Measurements from ENCODE around the gene GRWD1.

GRWD1 gene

GRCh38 chr19:48498595-48499311 lies 53.0 kb downstream of the GRWD1 start:
- no peak for DNase-seq

DNA sequence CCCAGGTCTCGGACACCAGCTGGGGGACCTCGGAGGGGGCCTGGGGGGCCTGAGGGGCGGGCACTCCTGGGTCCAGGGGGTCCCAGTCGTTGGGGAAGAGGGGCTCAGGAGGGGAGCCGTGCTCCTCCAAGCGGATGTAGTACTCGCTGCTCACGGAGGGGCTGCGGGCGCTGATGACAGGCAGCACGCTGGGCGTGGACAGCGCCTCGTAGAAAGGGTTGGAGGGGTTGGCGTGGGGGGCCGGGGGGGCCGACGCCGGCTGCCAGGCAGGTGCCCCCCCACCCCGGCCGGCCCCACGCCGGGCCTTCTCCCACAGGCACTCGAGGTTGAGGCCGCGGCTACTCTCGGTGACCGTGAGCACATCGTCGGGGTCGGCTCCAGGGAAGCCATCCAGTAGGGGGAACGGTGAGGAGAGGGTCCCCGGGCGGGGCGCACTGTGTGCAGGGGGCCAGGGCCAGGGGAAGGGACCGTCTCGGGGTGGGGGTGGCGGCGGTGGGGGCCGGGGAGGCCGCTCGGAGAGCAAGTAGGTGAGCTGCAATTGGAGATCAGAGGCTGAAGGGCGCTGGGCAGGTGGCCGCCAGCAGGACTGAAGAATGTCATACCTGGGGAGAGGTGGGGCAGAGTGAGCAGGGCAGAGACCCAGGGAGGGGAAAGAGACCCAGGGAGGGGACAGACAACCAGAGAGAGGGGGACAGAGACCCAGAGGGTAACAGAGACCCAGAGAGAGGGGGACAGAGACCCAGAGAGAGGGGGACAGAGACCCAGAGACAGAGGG lies 53.7 kb downstream of the GRWD1 start:
- DNase-seq, result no peak

GRCh38 chr19:48500830-48501493 lies 55.2 kb downstream of the GRWD1 start:
- no peak for DNase-seq

- DNase-seq, result peak in 2 of 4 experiments; percentile 45 to 61
Observed at GRCh38 chr19:48501494-48502349, 55.9 kb downstream of the GRWD1 start.

DNA sequence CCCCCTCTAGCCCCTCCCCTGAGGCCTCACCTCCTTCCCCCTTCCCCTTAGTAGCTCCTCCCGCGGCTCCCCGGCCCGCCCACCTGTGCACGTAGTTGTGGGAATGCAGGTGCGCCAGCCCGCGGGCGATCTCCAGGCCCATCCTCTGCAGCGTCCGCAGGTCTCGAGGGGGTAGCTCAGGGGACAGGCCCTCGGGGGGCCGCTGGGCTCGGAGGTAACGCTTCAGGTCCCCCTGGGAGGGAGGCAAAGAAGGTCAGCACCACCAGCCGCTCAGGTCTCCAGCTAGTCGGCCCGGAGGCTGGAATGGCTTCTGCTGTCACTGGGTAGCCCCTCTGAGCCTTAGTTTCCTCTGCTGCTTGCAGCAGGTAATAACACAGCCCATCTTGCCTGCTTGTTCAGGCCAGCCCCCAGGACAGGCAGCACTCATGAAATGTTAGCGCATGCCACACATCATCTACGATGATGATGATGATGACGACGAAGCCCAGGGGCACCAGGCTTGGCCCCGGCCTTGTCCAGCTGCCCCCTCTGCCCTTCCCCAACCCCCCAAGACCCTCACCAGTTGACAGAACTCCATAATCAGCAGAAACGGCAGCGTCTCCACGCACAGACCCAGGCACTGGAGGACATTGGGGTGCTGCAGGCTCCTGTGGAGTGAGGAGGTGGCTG lies 56.7 kb downstream of the GRWD1 start:
- DNase-seq, result peak in 2 of 4 experiments; percentile 49 to 70

DNA sequence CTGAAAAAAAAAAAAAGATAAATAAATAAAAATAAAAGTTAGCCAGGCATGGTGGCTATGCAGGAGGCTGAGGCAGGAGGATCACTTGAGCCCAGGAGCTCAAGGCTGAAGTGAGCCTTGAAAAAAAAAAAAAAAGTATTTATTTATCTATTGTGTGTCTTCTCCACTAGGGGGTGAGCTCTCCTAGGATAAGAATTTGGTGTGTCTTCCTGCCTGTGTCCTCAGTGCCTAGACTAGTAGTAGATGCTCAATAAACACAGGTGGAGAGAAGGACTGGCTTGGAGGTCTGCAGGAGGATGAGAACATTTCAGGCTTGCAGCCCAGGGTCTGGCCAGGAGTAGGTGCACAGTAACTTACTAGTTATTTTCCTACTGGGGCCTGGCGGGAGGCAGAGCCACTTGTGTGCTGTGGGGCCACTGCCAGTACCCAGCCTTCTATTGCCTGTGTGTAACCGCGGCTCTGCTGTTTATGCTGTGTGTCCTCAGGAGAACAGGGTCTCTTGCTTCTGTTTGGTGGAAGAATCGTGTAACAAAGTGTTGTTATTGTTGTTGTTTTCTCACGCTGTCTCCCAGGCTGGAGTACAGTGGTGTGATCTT lies 60.5 kb downstream of the GRWD1 start:
- DNase-seq, result no peak
